ENCODE results near the gene RHOT2. TPM values are rescaled to one million over a fixed set of nuclear protein-coding genes. Genes with fewer than 3 reads are reported as not detected.
A peak's percentile ranks its signal among the peaks of the same experiment; 100 is the strongest.

Gene RHOT2
- total RNA-seq (2011; cell fraction: chromatin; rRNA removed; ENCODE audit: low replicate concordance): 214 and 929 TPM in 2 replicates
- total RNA-seq (2011; cell fraction: nucleolus; rRNA removed): 1,026 and 1,077 TPM in 2 replicates
- 329 and 385 TPM in 2 replicates for total RNA-seq (2011; cell fraction: nucleoplasm; rRNA removed)
- total RNA-seq (2014; rRNA removed) (116 and 158 TPM in 2 replicates), total RNA-seq (2014; rRNA removed; fragmentation: Illumina TruSeq; extraction: Trizol) (18.6 and 26.7 TPM in 2 replicates), total RNA-seq (2015; rRNA removed; fragmentation: Illumina TruSeq; extraction: Trizol) (83.6 and 87.9 TPM in 2 replicates), total RNA-seq (2021) (267 TPM in 2 replicates), polyA plus RNA-seq (2011; rRNA removed) (118 and 173 TPM in 2 replicates), polyA plus RNA-seq (2014; fragmentation: Illumina TruSeq; extraction: Trizol) (112 and 139 TPM in 2 replicates), polyA plus RNA-seq (2014; fragmentation: Nextera tagmentation; extraction: Ambion mirVana) (1 to 10 TPM; 5.0 to 6.8 TPM), polyA plus RNA-seq (2014; rRNA removed) (373 and 378 TPM in 2 replicates), polyA minus RNA-seq (2011; rRNA and poly(A)+ RNA removed) (14.4 and 20.6 TPM in 2 replicates), Bru-seq, nascent RNA (percentile 83 among the genes with signal in this experiment), BruChase-seq, experiment 1, labeled RNA remaining after a 2-hour chase (percentile 76 among the genes with signal in this experiment), BruChase-seq, experiment 2, labeled RNA remaining after a 6-hour chase (percentile 88 among the genes with signal in this experiment)
- polyA plus RNA-seq (2011; cell fraction: cytosol; rRNA removed): 121 and 296 TPM in 2 replicates
- 1,454 and 2,407 TPM in 2 replicates for polyA plus RNA-seq (2011; cell fraction: nucleus; rRNA removed)
- polyA plus RNA-seq (2012): 192 and 214 TPM in 2 replicates
- 48.0 and 67.2 TPM in 2 replicates for polyA minus RNA-seq (2011; cell fraction: cytosol; rRNA and poly(A)+ RNA removed)
- 214 and 219 TPM in 2 replicates for polyA minus RNA-seq (2011; cell fraction: nucleus; rRNA and poly(A)+ RNA removed)
- long read RNA-seq, experiment 1, transcript RHOT2-208 (2 exons, 397 nt): minor isoform, 29 of 816 reads
- long read RNA-seq, experiment 1, transcript RHOT2-201 (19 exons, 2,539 nt): major isoform, 151 of 816 reads
- long read RNA-seq, experiment 1, partial matches to known transcripts: 311 of 816 reads
- long read RNA-seq, experiment 1, other reads (novel, unspliced or antisense): 322 of 816 reads
- long read RNA-seq, experiment 2, transcript RHOT2-201 (19 exons, 2,539 nt): major isoform, 32 of 140 reads
- long read RNA-seq, experiment 2, transcript RHOT2-208 (2 exons, 397 nt): minor isoform, 9 of 140 reads
- long read RNA-seq, experiment 2, partial matches to known transcripts: 27 of 140 reads
- long read RNA-seq, experiment 2, other reads (novel, unspliced or antisense): 68 of 140 reads
- long read RNA-seq, experiment 3, transcript RHOT2-201 (19 exons, 2,539 nt): major isoform, 45 of 118 reads
- long read RNA-seq, experiment 3, partial matches to known transcripts: 14 of 118 reads
- long read RNA-seq, experiment 3, other reads (novel, unspliced or antisense): 55 of 118 reads

GRCh38 chr16:667780-668518, at the start of gene RHOT2:
Gene RHOT2 (plus strand): TSS chr16:668132. CDS start chr16:668200, 68 bp downstream.
- peak within 1 kb of the TSS; percentile 99 for H3K4me3 ChIP-seq
- H3K9me3 ChIP-seq (replicated peaks; ENCODE audit: control insufficient read depth, insufficient read depth, low read depth, low read length): no peaks in the 10 kb centered on the region
- CTCF ChIA-PET (ENCODE audit: low intra/inter-chr PET ratio): interaction anchor here (1.5 kb wide), 1 partner anchor 32 kb away, joined by 7 read pairs; the partner anchor contains the start of gene METTL26
- no peaks in the 10 kb centered on the region for H4K20me1 ChIP-seq (replicated peaks; ENCODE audit: control insufficient read depth, insufficient read depth, low read length)
- no peaks in the 10 kb centered on the region for H3K9me1 ChIP-seq (ENCODE audit: control insufficient read depth, insufficient read depth, low read length)
- no peaks in the 10 kb centered on the region for H3K27me3 ChIP-seq (ENCODE audit: control insufficient read depth in 2 of 2, insufficient read depth in 2 of 2, low read length in 2 of 2)
- in situ Hi-C loops (cut with MboI) (loop anchor here (5.0 kb wide), 1 partner anchor 91 kb away; no protein-coding TSS in a partner anchor), intact Hi-C loops (cut with micrococcal nuclease) (loop anchor here (5.0 to 10.0 kb wide), 2 partner anchors 91 to 273 kb away; partner anchors contain the start of gene NME4)
- DNase-seq (ENCODE audit: extremely low read depth in 1 of 4, low spot score in 3 of 4) (peak; percentile 87 to 96 (median 88)), ATAC-seq (peak; percentile 98), FAIRE-seq (peak; percentile 82)
- peak within 1 kb of the TSS; percentile 91 for H2AFZ ChIP-seq (ENCODE audit: low read depth, low read length)
- no TSS peak for BruUV-seq (replicated peaks)
- peaks cover 41% of the 10 kb centered on the region for H3K36me3 ChIP-seq (ENCODE audit: control insufficient read depth, insufficient read depth, low read length)
- WGBS (ENCODE audit: insufficient coverage, low coverage, missing lambda C conversion rate): under 1% methylated on average over 60 of the region's 78 CpGs
- H3K4me2 ChIP-seq (ENCODE audit: insufficient read depth, low read length): peak within 1 kb of the TSS; percentile 80
- peak within 1 kb of the TSS; percentile 88 to 98 for H3K9ac ChIP-seq (ENCODE audit: insufficient read depth in 1 of 2, low read depth in 2 of 2, low read length in 2 of 2)
- peaks cover 25% of the 10 kb centered on the region for H3K79me2 ChIP-seq (ENCODE audit: control insufficient read depth, insufficient read depth, low read length)
- peak within 1 kb of the TSS; percentile 86 for H3K27ac ChIP-seq (ENCODE audit: extremely low read depth, low read depth, low read length)
- peaks cover 11 to 91% of the 10 kb centered on the region in 2 experiments; a peak in 4 of 5 replicates for H3K4me1 ChIP-seq (replicated peaks in 1 of 2; ENCODE audit: control insufficient read depth in 2 of 2, insufficient read depth in 2 of 2, low read length in 2 of 2)
- POLR2A ChIA-PET: interaction anchor here (0.6 to 0.8 kb wide), 3 partner anchors 10 to 624 kb away, joined by 3 read pairs; partner anchors contain the start of gene METTL26
- no peak for TF ChIP-seq U2AF1 (optimal IDR thresholded peaks at IDR 0.05; ENCODE audit: low read depth, low read length)
- TF ChIP-seq, protein P1, sequence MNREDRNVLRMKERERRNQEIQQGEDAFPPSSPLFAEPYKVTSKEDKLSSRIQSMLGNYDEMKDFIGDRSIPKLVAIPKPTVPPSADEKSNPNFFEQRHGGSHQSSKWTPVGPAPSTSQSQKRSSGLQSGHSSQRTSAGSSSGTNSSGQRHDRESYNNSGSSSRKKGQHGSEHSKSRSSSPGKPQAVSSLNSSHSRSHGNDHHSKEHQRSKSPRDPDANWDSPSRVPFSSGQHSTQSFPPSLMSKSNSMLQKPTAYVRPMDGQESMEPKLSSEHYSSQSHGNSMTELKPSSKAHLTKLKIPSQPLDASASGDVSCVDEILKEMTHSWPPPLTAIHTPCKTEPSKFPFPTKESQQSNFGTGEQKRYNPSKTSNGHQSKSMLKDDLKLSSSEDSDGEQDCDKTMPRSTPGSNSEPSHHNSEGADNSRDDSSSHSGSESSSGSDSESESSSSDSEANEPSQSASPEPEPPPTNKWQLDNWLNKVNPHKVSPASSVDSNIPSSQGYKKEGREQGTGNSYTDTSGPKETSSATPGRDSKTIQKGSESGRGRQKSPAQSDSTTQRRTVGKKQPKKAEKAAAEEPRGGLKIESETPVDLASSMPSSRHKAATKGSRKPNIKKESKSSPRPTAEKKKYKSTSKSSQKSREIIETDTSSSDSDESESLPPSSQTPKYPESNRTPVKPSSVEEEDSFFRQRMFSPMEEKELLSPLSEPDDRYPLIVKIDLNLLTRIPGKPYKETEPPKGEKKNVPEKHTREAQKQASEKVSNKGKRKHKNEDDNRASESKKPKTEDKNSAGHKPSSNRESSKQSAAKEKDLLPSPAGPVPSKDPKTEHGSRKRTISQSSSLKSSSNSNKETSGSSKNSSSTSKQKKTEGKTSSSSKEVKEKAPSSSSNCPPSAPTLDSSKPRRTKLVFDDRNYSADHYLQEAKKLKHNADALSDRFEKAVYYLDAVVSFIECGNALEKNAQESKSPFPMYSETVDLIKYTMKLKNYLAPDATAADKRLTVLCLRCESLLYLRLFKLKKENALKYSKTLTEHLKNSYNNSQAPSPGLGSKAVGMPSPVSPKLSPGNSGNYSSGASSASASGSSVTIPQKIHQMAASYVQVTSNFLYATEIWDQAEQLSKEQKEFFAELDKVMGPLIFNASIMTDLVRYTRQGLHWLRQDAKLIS (CRISPR knock-in tag; IDR thresholded peaks at IDR 0.05): peak; percentile 81; the same call in 1 of the 2 replicates
- no peak for TF ChIP-seq ZNF589 (CRISPR knock-in tag; IDR thresholded peaks at IDR 0.05; ENCODE audit: low read depth)
- TF ChIP-seq FOXK1 (CRISPR knock-in tag; IDR thresholded peaks at IDR 0.05; ENCODE audit: borderline replicate concordance): no peak
- TF ChIP-seq ZSCAN29 (IDR thresholded peaks at IDR 0.05): no peak
- no peak for TF ChIP-seq HOXB6 (CRISPR knock-in tag; IDR thresholded peaks at IDR 0.05; ENCODE audit: borderline replicate concordance)
- no peak for TF ChIP-seq BRD4 (IDR thresholded peaks at IDR 0.05)
- no peak for TF ChIP-seq TAF9B (IDR thresholded peaks at IDR 0.05; ENCODE audit: partially characterized antibody)
- TF ChIP-seq, protein P2, sequence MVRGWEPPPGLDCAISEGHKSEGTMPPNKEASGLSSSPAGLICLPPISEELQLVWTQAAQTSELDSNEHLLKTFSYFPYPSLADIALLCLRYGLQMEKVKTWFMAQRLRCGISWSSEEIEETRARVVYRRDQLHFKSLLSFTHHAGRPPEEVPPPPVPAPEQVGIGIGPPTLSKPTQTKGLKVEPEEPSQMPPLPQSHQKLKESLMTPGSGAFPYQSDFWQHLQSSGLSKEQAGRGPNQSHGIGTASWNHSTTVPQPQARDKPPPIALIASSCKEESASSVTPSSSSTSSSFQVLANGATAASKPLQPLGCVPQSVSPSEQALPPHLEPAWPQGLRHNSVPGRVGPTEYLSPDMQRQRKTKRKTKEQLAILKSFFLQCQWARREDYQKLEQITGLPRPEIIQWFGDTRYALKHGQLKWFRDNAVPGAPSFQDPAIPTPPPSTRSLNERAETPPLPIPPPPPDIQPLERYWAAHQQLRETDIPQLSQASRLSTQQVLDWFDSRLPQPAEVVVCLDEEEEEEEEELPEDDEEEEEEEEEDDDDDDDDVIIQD (CRISPR knock-in tag; IDR thresholded peaks at IDR 0.05): no peak

Measured in K562 (cell line).